VCaP (cell line): ENCODE results near the gene ATP8A2.

Experiments used
- H3K27ac ChIP-seq: fragments of 450-650 bp; 2 replicates; pipeline ENCODE4 v1.5.1; 2017
- TF ChIP-seq, protein P1 (sequence below): fragments of 450-650 bp; conservative IDR thresholded peaks from 2 replicates; pipeline ENCODE4 v1.5.1; 2017; ENCODE audit warnings: mild to moderate bottlenecking, moderate library complexity

Gene ATP8A2

DNA sequence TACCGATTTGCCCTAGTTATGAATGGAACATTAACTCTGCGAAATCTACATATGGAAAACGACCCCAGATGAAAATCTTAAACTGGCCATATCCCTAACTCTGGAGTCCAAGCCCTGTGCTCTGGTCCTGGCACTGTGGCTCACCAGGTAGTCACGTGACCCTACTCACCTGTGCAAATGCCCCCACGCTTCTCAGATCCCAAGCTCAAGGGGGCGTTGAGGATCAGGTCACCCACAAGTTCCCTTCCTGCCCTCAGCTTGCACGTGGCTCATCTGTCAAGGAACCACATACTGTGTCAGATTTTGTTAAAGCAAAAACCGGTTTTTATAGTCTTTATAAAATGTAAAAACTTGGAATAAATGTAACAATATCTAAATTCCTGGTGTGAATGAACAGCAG is 356.0 kb downstream of the ATP8A2 start:
- H3K27ac ChIP-seq, result peak overlapping the region; percentile 94
- TF ChIP-seq, protein P1, sequence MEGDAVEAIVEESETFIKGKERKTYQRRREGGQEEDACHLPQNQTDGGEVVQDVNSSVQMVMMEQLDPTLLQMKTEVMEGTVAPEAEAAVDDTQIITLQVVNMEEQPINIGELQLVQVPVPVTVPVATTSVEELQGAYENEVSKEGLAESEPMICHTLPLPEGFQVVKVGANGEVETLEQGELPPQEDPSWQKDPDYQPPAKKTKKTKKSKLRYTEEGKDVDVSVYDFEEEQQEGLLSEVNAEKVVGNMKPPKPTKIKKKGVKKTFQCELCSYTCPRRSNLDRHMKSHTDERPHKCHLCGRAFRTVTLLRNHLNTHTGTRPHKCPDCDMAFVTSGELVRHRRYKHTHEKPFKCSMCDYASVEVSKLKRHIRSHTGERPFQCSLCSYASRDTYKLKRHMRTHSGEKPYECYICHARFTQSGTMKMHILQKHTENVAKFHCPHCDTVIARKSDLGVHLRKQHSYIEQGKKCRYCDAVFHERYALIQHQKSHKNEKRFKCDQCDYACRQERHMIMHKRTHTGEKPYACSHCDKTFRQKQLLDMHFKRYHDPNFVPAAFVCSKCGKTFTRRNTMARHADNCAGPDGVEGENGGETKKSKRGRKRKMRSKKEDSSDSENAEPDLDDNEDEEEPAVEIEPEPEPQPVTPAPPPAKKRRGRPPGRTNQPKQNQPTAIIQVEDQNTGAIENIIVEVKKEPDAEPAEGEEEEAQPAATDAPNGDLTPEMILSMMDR, result no peak

- peak overlapping the region; percentile 94 for H3K27ac ChIP-seq
- TF ChIP-seq, protein P1, result no peak
These were observed 357.4 kb downstream of the ATP8A2 start for GRCh38 chr13:25729201-25729600.

DNA sequence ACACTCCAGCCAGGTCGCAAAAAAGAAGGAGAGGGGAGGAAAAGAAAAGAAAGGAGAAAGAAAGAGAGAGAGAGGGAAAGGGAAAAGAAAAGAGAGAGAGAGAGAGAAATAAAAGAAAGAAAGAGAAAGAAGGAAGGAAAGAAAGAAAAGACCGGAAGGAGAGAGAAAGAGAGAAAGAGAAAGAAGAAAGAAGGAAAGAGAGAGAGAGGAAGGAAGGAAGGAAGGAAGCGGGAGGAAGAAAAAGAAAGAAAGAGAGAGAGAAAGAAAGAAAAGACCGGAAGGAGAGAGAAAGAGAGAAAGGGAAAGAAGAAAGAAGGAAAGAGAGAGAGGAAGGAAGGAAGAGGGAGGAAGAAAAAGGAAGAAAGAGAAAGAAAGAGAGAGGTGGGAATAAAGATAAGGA is 359.3 kb downstream of the ATP8A2 start:
- TF ChIP-seq, protein P1, result no peak

GRCh38 chr13:25731536-25731935 is 359.8 kb downstream of the ATP8A2 start:
- TF ChIP-seq, protein P1, result no peak
- no peak overlapping the region for H3K27ac ChIP-seq

More for the DNA sequence above, 359.3 kb downstream of the ATP8A2 start:
- no peak overlapping the region for H3K27ac ChIP-seq

GRCh38 chr13:25732111-25732865 is 360.5 kb downstream of the ATP8A2 start:
- no peak overlapping the region for H3K27ac ChIP-seq
- TF ChIP-seq, protein P1, result no peak

DNA sequence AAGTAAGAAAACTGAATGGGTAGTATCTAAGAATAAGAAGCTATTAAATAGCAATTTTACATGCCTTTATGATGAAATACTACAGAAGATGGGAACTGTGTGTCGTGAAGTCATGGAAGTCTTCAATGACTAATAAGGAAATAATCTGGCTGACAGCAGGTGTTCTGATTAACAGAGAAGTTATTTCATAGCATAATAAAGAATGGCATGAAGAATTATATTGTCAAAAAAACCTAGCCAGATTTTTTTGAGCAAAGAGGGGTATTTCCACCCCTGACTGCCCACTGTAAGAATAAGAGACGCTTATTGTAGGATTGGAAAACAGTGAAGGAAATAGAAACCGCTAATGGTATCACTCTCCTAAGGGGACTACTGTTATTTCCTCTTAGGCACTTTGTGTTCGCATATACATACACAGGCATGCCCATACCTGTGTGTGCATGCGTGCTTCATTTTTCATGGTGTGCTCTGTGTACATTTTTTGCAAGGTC is 361.3 kb downstream of the ATP8A2 start:
- H3K27ac ChIP-seq, result no peak overlapping the region
- TF ChIP-seq, protein P1, result no peak

DNA sequence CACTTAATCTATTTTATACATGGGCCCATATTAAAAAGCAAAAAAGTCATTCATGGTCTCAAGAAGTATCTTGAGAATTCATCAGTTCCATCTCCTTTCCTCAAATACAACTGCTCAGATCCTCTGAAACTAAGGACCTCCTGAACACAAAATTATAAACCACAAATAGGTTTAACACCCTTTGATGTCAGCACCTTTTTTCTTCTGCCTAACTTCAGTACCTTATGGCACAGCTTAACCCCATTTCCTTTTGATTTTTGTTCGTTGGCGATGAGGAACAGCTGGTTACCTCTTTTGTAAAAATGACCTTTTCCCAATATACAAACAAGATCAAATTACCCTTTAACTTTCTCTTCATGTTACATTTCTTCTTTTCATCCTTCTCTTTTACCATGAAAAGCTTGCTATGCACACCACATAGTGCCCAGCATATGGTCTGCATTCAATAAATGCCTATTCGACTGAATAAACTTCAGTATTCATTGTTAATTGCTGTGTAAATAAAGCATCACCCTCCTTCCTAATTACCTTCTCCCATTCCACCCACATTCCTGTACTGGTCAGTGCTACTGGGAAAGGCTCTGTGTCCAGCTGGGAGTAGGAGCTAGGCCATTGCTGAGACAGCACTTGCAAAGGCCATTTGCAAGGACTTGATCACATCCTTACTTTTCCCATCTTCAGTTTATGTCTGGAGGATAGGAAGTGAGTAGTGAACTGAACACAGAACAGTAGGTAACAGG is 362.1 kb downstream of the ATP8A2 start:
- H3K27ac ChIP-seq, result no peak overlapping the region
- TF ChIP-seq, protein P1, result no peak
